GM18873 (cell line): ENCODE data around the gene OAF.
"Not testable (repeated sequence)": the region's sequence is repeated elsewhere in the genome, so short reads cannot be mapped to it uniquely, and the experiment has no call there.

Experiments used
- ATAC-seq: cut with Tn5 transposase; IDR thresholded peaks from one replicate; pipeline ENCODE4 v1.9.1; 2021; ENCODE audit warnings: mild to moderate bottlenecking, moderate library complexity, moderate number of reproducible peaks; ENCODE audit not compliant: unreplicated experiment, low FRiP score

OAF gene

GRCh38 chr11:120210626-120211521, at the start of gene OAF:
OAF (plus strand) TSS chr11:120211032; CDS start chr11:120211280, 248 bp downstream.
- no peak for ATAC-seq

GRCh38 chr11:120167659-120168058, 43.2 kb upstream of the OAF start:
- no peak for ATAC-seq

- no peak for ATAC-seq
Observed at GRCh38 chr11:120168108-120168959, 42.5 kb upstream of the OAF start.

GRCh38 chr11:120168960-120169681, 41.7 kb upstream of the OAF start:
- ATAC-seq = no peak

GRCh38 chr11:120169981-120170698, 40.7 kb upstream of the OAF start:
- ATAC-seq = no peak

GRCh38 chr11:120170741-120171261, 40.0 kb upstream of the OAF start:
- ATAC-seq = no peak

- ATAC-seq = no peak
Observed at GRCh38 chr11:120172054-120172911, 38.5 kb upstream of the OAF start.

GRCh38 chr11:120173019-120173705, 37.7 kb upstream of the OAF start:
- no peak for ATAC-seq

GRCh38 chr11:120173807-120174206, 37.0 kb upstream of the OAF start:
- ATAC-seq = no peak

GRCh38 chr11:120174866-120175265, 36.0 kb upstream of the OAF start:
- ATAC-seq = no peak

GRCh38 chr11:120178561-120179056, 32.2 kb upstream of the OAF start:
- ATAC-seq = no peak

- no peak for ATAC-seq
Observed at GRCh38 chr11:120179057-120179672, 31.7 kb upstream of the OAF start.

- ATAC-seq = not testable (repeated sequence)
Observed at GRCh38 chr11:120180063-120180462, 30.8 kb upstream of the OAF start.

- no peak for ATAC-seq
Observed at GRCh38 chr11:120180551-120181232, 30.1 kb upstream of the OAF start.

GRCh38 chr11:120181376-120181975, 29.4 kb upstream of the OAF start:
- ATAC-seq = no peak

- ATAC-seq = no peak
Observed at GRCh38 chr11:120182372-120182771, 28.5 kb upstream of the OAF start.
